CD4-positive, alpha-beta T cell (primary cell): ENCODE measurements around the gene TRMT1L. TPM values are rescaled to one million over a fixed set of nuclear protein-coding genes. Genes with fewer than 3 reads are reported as not detected.

Source experiments
- ATAC-seq: fragments of 200-7000 bp; cut with Tn5 transposase; one replicate; pipeline ENCODE4 v1.10.0; 2022; ENCODE audit warnings: mild to moderate bottlenecking; ENCODE audit not compliant: poor library complexity
- CTCF ChIA-PET: fragments of 350-600 bp; sonication (Branson Sonifier 250); formaldehyde crosslinking; loops from one replicate; lab custom pipeline; 2021; ENCODE audit warnings: antibody characterized with exemption, inconsistent platforms; lab: Charles Lee
- POLR2A ChIA-PET: fragments of 350-600 bp; sonication (Branson Sonifier 250); formaldehyde crosslinking; loops from one replicate; lab custom pipeline; 2021; ENCODE audit warnings: antibody characterized with exemption, inconsistent platforms; lab: Charles Lee
- DNase-seq, 14 experiments: peaks; one replicate each; pipeline ENCODE4 v3.0.0-alpha.2; 2013 to 2020; ENCODE audit warnings: mixed read lengths in 2 of 14
- H3K27ac ChIP-seq, 2 donors: one replicate each; pipeline versions ENCODE4 v1.5.1 to v1.7.0; 2013; ENCODE audit warnings: low read length in 2 of 2, low read depth in 1 of 2, mild to moderate bottlenecking in 1 of 2
- H3K27me3 ChIP-seq, 2 experiments: 1 replicate in 1 of 2; 2 replicates in 1 of 2; pipeline versions ENCODE4 v1.6.1 to v1.7.0; 2013; ENCODE audit warnings: low read length in 2 of 2, control low read depth in 1 of 2, mild to moderate bottlenecking in 1 of 2, moderate library complexity in 1 of 2; ENCODE audit not compliant: insufficient read depth in 2 of 2, control insufficient read depth in 1 of 2
- H3K36me3 ChIP-seq: one replicate; pipeline ENCODE4 v1.6.1; 2013; ENCODE audit warnings: low read length, control low read depth; ENCODE audit not compliant: insufficient read depth
- H3K4me1 ChIP-seq: one replicate; pipeline ENCODE4 v1.6.1; 2013; ENCODE audit warnings: low read length, control low read depth; ENCODE audit not compliant: insufficient read depth
- H3K4me3 ChIP-seq: one replicate; pipeline ENCODE4 v1.5.1; 2013; ENCODE audit warnings: mild to moderate bottlenecking, low read length, moderate library complexity
- H3K9me3 ChIP-seq, 2 experiments: 1 replicate in 1 of 2; 2 replicates in 1 of 2; pipeline versions ENCODE4 v1.6.1 to v1.7.0; 2013; ENCODE audit warnings: low read length in 2 of 2, mild to moderate bottlenecking in 2 of 2, control low read depth in 1 of 2, moderate library complexity in 1 of 2; ENCODE audit not compliant: control insufficient read depth in 1 of 2, insufficient read depth in 1 of 2
- H3K27ac Mint-ChIP-seq: one replicate; pipeline ENCODE4 v1.8.0; 2020; ENCODE audit warnings: mixed read lengths
- H3K27me3 Mint-ChIP-seq: one replicate; pipeline ENCODE4 v1.8.0; 2021; ENCODE audit warnings: mixed read lengths
- H3K36me3 Mint-ChIP-seq: one replicate; pipeline ENCODE4 v1.8.0; 2021; ENCODE audit warnings: low read depth, mixed read lengths
- H3K4me1 Mint-ChIP-seq: one replicate; pipeline ENCODE4 v1.8.0; 2021; ENCODE audit warnings: low read depth, mixed read lengths
- H3K4me3 Mint-ChIP-seq: one replicate; pipeline ENCODE4 v1.8.0; 2020; ENCODE audit warnings: mild to moderate bottlenecking, mixed read lengths
- H3K9me3 Mint-ChIP-seq: one replicate; pipeline ENCODE4 v1.8.0; 2020; ENCODE audit warnings: mixed read lengths
- CTCF ChIP-seq: fragments of 200-600 bp; IDR thresholded peaks from one replicate; pipeline ENCODE4 v1.8.0; 2022; ENCODE audit warnings: antibody characterized with exemption, mild to moderate bottlenecking
- intact Hi-C, 2 experiments: fragments of 100-400 bp; cut with DNase I in 1 of 2; cut with micrococcal nuclease in 1 of 2; formaldehyde crosslinking; loops; one replicate each; pipeline versions ENCODE4 v1.15.1 to v1.9.0; 2023 to 2025; cut with DNase I, micrococcal nuclease
- total RNA-seq, 174 experiments: library from RNA in 2 of 174; stranded (reverse) in 2 of 174; gene quantifications; one replicate each; pipeline ENCODE4 v1.2.3 and lab custom pipeline; 2021 to 2026

The TRMT1L gene
- total RNA-seq, 2 experiments from 2014 or later: 2.8 to 4.7 TPM

- Mint-ChIP-seq H3K4me1 (no peaks in the 10 kb centered on the region), H3K4me3 (no peak overlapping the region), H3K9me3 (no peaks in the 10 kb centered on the region), H3K36me3 (peaks cover 74% of the 10 kb centered on the region), H3K27me3 (no peaks in the 10 kb centered on the region), H3K27ac (no peak overlapping the region)
- Histone ChIP-seq H3K4me3 (no peak overlapping the region), H3K36me3 (no peaks in the 10 kb centered on the region), H3K27ac (no peak overlapping the region), H3K9me3 (no peaks in the 10 kb centered on the region), H3K4me1 (no peaks in the 10 kb centered on the region), H3K27me3 (no peaks in the 10 kb centered on the region)
- POLR2A ChIA-PET: no interaction called here
- intact Hi-C loops: no loop called here
- DNase-seq (no peak), ATAC-seq (no peak)
- CTCF ChIA-PET: no interaction called here
- TF ChIP-seq CTCF: no peak
Observed at GRCh38 chr1:185193756-185194155, 37.0 kb upstream of the TRMT1L start.

- TF ChIP-seq CTCF: peak; percentile 80
- H3K36me3 ChIP-seq: peaks cover 13% of the 10 kb centered on the region
- CTCF ChIA-PET: interaction anchor here (0.9 to 2.2 kb wide), 8 partner anchors 9 to 365 kb away, joined by 3 to 18 read pairs (median 4); partner anchors contain the start of gene SWT1
Observed at GRCh38 chr1:185170291-185170848, 13.6 kb upstream of the TRMT1L start.

GRCh38 chr1:185166106-185166505 is 9.4 kb upstream of the TRMT1L start:
- no peak for TF ChIP-seq CTCF
- Histone ChIP-seq H3K27ac (no peak overlapping the region), H3K36me3 (peaks cover 12% of the 10 kb centered on the region), H3K27me3 (no peaks in the 10 kb centered on the region), H3K4me3 (no peak overlapping the region), H3K4me1 (peaks cover 2% of the 10 kb centered on the region), H3K9me3 (no peaks in the 10 kb centered on the region)
- Mint-ChIP-seq H3K27me3 (no peaks in the 10 kb centered on the region), H3K4me3 (no peak overlapping the region), H3K27ac (no peak overlapping the region), H3K9me3 (no peaks in the 10 kb centered on the region), H3K4me1 (peaks cover 11% of the 10 kb centered on the region), H3K36me3 (peaks cover 59% of the 10 kb centered on the region)
- intact Hi-C loops: loop anchor here in 1 of 2 experiments (5.0 kb wide), 1 partner anchor 184 kb away; no protein-coding TSS in a partner anchor
- ChIA-PET POLR2A (no interaction called here), CTCF (no interaction called here)
- DNase-seq: no peak
- no peak for ATAC-seq

More at GRCh38 chr1:185170291-185170848, 13.6 kb upstream of the TRMT1L start:
- H3K4me3 ChIP-seq: no peak overlapping the region
- no peak overlapping the region for H3K4me3 Mint-ChIP-seq
- ATAC-seq (peak; percentile 87), DNase-seq (peak in 10 of 14 experiments; percentile 3 to 74 (median 26))
- no peak overlapping the region for H3K27ac ChIP-seq
- POLR2A ChIA-PET: interaction anchor here (1.1 to 1.4 kb wide), 5 partner anchors 13 to 504 kb away, joined by 3 to 4 read pairs (median 4); partner anchors contain the start of genes RNF2 and SWT1
- H3K9me3 ChIP-seq: no peaks in the 10 kb centered on the region
- H3K27ac Mint-ChIP-seq: no peak overlapping the region
- peaks cover 10% of the 10 kb centered on the region for H3K4me1 Mint-ChIP-seq
- H3K36me3 Mint-ChIP-seq: peaks cover 48% of the 10 kb centered on the region
- H3K4me1 ChIP-seq: peaks cover 2% of the 10 kb centered on the region
- intact Hi-C loops: loop anchor here (1.0 to 2.0 kb wide), 2 partner anchors 364 to 365 kb away; no protein-coding TSS in a partner anchor
- no peaks in the 10 kb centered on the region for H3K27me3 ChIP-seq
- H3K27me3 Mint-ChIP-seq: no peaks in the 10 kb centered on the region
- H3K9me3 Mint-ChIP-seq: no peaks in the 10 kb centered on the region
